Colonic mucosa (tissue), 4 donors: Measurements from ENCODE around the gene ACTR6. TPM values are rescaled to one million over a fixed set of nuclear protein-coding genes. Genes with fewer than 3 reads are reported as not detected.
"Not testable (repeated sequence)": the region's sequence is repeated elsewhere in the genome, so short reads cannot be mapped to it uniquely, and the experiment has no call there.

ENCODE experiments used
- DNase-seq: peaks from one replicate; pipeline ENCODE4 v3.0.0-alpha.2; 2020
- H3K27ac ChIP-seq: fragments of 200-600 bp; one replicate; pipeline ENCODE4 v1.8.0; 2021
- H3K27me3 ChIP-seq: fragments of 200-600 bp; one replicate; pipeline ENCODE4 v1.8.0; 2021
- H3K36me3 ChIP-seq: fragments of 200-600 bp; one replicate; pipeline ENCODE4 v1.8.0; 2021
- H3K4me1 ChIP-seq: fragments of 200-600 bp; one replicate; pipeline ENCODE4 v1.8.0; 2021; ENCODE audit warnings: mild to moderate bottlenecking
- H3K4me3 ChIP-seq: fragments of 200-600 bp; one replicate; pipeline ENCODE4 v1.8.0; 2021
- H3K9ac ChIP-seq, 2 donors: one replicate each; pipeline ENCODE4 v1.7.0; 2013; ENCODE audit warnings: control low read depth in 2 of 2, low read depth in 2 of 2, low read length in 2 of 2
- H3K9me3 ChIP-seq: fragments of 200-600 bp; one replicate; pipeline ENCODE4 v1.8.0; 2021
- intact Hi-C: fragments of 100-400 bp; cut with DNase I; formaldehyde crosslinking; loops from one replicate; pipeline ENCODE4 v1.14.1; 2022
- total RNA-seq, 2 donors: library from RNA; stranded (reverse); fragmentation: NEBNext Ultra II Directional in 1 of 2; extraction: Animal tissue kit (Norgen Biotek cat#: 25700) in 1 of 2; gene quantifications; one replicate each; pipeline ENCODE4 v1.2.1, GENCODE V29; 2021
- TF ChIP-seq, protein P1 (sequence below): fragments of 200-600 bp; IDR thresholded peaks from one replicate; pipeline ENCODE4 v1.8.0; 2022; ENCODE audit warnings: antibody characterized with exemption, mild to moderate bottlenecking
- donor health status: healthy.
- donor health status: DM: no; HTN: no; CAD: no.
- donor health status: DM: no; HTN: no; CAD: no.

ACTR6 gene
- total RNA-seq, 2 donors from 2014 or later: 24.3 to 37.7 TPM

DNA sequence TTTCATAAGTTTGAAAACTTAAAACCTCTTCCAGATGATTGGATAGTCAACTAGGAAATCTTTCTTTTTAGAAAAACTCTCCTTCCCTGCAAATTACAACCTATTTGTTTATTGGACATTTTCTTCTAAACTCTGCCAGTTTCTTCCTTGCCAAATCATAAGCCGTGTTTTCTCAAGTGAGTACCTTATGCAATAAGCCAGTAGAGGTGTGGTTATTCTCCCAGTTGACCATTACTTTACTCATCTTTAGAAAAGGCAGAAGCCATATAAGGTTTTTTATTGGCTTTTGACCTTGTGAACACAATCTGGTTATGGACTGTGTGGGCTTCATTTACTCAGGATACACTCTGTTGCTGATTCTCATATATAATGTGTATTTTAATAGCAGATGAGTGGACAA, 14.6 kb downstream of the ACTR6 start:
- intact Hi-C loops: loop anchor here (10.0 kb wide), 1 partner anchor 120 kb away; no protein-coding TSS in a partner anchor
- no peaks in the 10 kb centered on the region for H3K27me3 ChIP-seq
- H3K27ac ChIP-seq: no peak overlapping the region
- H3K9me3 ChIP-seq: no peaks in the 10 kb centered on the region
- peaks cover 5% of the 10 kb centered on the region for H3K36me3 ChIP-seq
- H3K9ac ChIP-seq: no peak overlapping the region
- H3K4me3 ChIP-seq: no peak overlapping the region
- no peak for DNase-seq
- no peaks in the 10 kb centered on the region for H3K4me1 ChIP-seq
- TF ChIP-seq, protein P1, sequence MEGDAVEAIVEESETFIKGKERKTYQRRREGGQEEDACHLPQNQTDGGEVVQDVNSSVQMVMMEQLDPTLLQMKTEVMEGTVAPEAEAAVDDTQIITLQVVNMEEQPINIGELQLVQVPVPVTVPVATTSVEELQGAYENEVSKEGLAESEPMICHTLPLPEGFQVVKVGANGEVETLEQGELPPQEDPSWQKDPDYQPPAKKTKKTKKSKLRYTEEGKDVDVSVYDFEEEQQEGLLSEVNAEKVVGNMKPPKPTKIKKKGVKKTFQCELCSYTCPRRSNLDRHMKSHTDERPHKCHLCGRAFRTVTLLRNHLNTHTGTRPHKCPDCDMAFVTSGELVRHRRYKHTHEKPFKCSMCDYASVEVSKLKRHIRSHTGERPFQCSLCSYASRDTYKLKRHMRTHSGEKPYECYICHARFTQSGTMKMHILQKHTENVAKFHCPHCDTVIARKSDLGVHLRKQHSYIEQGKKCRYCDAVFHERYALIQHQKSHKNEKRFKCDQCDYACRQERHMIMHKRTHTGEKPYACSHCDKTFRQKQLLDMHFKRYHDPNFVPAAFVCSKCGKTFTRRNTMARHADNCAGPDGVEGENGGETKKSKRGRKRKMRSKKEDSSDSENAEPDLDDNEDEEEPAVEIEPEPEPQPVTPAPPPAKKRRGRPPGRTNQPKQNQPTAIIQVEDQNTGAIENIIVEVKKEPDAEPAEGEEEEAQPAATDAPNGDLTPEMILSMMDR: no peak

DNA sequence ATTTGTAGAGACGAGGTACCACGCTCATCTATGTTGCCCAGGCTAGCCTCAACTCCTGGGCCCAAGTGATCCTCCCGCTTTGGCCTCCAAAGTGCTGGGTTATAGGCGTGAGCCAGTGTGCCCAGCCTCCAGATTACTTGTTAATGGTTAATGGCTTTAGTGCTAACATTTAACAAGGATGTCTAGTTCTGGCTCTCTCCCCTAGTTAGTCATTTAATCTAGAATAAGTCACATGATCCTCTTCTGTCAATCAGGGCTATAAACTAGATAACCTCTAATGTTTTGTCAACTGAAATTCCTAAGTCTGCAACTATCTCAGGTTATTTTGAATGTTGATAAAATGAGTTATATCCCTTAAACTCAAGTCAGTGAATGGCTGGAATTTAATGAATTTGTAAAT, 15.7 kb downstream of the ACTR6 start:
- Histone ChIP-seq H3K9ac (no peak overlapping the region), H3K27ac (no peak overlapping the region), H3K4me1 (no peaks in the 10 kb centered on the region), H3K4me3 (no peak overlapping the region), H3K36me3 (peaks cover 9% of the 10 kb centered on the region), H3K27me3 (no peaks in the 10 kb centered on the region), H3K9me3 (no peaks in the 10 kb centered on the region)
- intact Hi-C loops: loop anchor here (10.0 kb wide), 1 partner anchor 118 kb away; no protein-coding TSS in a partner anchor
- TF ChIP-seq, protein P1: no peak
- DNase-seq: no peak

DNA sequence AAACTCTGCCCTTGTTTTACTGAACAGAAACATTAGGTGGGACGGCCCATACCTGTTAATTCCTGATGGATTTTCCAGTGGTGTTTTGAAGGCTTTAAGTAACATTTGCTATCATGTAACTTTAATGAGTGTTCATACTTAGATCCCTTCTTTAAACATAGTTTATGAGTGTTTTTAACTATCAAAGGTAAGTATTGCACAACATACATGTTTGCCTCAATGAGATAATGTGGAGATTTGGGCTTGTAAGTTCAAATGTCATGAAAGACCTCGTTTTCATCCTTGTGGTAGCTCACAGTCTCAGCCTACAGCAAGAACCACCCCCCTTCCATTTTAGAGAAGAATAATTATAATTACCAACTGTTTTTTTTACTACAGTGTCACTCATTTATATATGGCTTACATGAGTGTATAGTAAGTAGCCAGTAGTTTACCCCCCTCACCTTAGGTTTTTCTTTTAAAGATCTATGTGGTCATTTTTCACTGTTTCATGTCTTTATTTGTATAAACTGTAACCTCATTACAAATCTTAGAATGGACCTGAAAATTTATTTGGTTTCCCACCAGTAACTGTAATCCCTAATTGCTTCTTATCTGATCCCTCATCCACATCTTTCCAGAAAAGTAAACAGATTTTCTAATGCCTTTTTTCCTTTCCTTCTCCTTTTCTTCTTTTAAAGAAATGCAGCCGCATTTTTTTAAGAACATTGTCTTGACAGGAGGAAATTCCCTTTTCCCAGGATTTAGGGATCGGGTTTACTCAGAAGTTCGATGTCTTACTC, 18.9 kb downstream of the ACTR6 start:
- Histone ChIP-seq H3K36me3 (peaks cover 9% of the 10 kb centered on the region), H3K27me3 (no peaks in the 10 kb centered on the region), H3K4me3 (no peak overlapping the region), H3K9me3 (no peaks in the 10 kb centered on the region), H3K27ac (no peak overlapping the region), H3K4me1 (no peaks in the 10 kb centered on the region), H3K9ac (no peak overlapping the region)
- DNase-seq: no peak
- TF ChIP-seq, protein P1: no peak
- intact Hi-C loops: loop anchor here (10.0 kb wide), 1 partner anchor 115 kb away; no protein-coding TSS in a partner anchor

DNA sequence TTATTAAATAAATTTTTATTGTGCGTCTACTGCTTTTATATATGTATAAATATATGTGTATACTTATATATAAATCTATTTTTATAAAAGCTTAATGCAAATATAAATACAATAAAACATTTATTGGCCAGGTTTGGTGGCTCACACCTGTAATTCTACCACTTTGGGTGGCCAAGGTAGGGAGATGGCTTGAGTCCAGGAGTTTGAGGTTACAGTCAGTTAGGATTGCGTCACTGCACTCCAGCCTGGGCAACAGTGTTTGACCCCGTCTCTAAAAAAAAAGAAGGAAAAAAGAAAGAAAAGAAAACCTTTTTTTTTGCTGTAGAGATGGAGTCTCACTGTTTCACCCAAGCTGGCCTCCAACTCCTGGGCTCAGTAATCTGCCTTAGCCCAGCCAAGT, 20.9 kb downstream of the ACTR6 start:
- TF ChIP-seq, protein P1: no peak
- Histone ChIP-seq H3K9me3 (no peaks in the 10 kb centered on the region), H3K4me1 (no peaks in the 10 kb centered on the region), H3K9ac (no peak overlapping the region), H3K36me3 (peaks cover 9% of the 10 kb centered on the region), H3K27ac (no peak overlapping the region), H3K27me3 (no peaks in the 10 kb centered on the region), H3K4me3 (no peak overlapping the region)
- intact Hi-C loops: no loop called here
- DNase-seq: peak; percentile 33

DNA sequence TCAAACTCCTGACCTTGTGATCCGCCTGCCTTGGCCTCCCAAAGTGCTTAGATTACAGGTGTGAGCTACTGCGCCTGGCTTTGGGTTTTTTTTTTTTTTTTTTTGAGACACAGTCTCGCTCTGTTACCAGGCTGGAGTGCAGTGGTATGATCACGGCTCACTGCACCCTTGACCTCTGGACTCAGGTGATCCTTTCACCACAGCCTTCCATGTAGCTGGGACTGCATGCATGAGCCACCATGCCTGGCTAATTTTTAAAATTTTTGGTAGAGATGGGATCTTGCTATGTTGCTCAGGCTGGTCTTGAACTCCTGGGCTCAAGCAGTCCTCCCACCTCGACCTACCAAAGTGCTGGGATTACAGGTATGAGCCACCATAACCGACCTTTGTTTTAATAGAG, 21.6 kb downstream of the ACTR6 start:
- H3K27me3 ChIP-seq, H3K27ac ChIP-seq, H3K4me1 ChIP-seq, H3K4me3 ChIP-seq, H3K9me3 ChIP-seq, H3K36me3 ChIP-seq, DNase-seq, intact Hi-C loops, H3K9ac ChIP-seq: not testable (repeated sequence)

DNA sequence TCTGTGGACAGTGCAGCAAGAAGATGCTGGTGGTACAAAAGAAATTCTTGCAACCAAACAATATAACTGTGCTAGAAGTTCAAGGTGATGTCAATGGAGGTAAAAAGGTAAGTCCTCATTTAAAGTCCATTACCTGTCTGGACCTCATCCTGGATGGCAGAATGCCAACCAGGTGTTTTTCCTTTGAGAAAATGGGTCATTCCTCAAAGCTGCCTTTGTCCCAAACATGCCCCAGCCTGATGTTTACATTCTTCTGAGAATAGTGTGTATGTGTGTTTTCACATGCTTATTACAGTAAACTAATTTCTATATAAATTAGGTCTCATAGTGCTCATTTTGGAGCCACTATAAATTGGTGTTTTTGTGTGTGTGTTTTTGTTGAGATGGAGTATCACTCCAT, 24.9 kb downstream of the ACTR6 start:
- H3K4me3 ChIP-seq: no peak overlapping the region
- no peak for DNase-seq
- peaks cover under 1% of the 10 kb centered on the region for H3K36me3 ChIP-seq
- no peaks in the 10 kb centered on the region for H3K27me3 ChIP-seq
- TF ChIP-seq, protein P1: no peak
- no peak overlapping the region for H3K9ac ChIP-seq
- H3K27ac ChIP-seq: no peak overlapping the region
- no peaks in the 10 kb centered on the region for H3K4me1 ChIP-seq
- H3K9me3 ChIP-seq: no peaks in the 10 kb centered on the region
- intact Hi-C loops: no loop called here
